HepG2 (cell line): ENCODE measurements around the gene SLC10A1. TPM values are rescaled to one million over a fixed set of nuclear protein-coding genes. Genes with fewer than 3 reads are reported as not detected.

Source experiments
- DDIT3 ChIP-seq: sonication (generic); formaldehyde crosslinking; IDR thresholded peaks from 2 replicates; pipeline ENCODE4 v1.4.0; 2020; ENCODE audit warnings: mild to moderate bottlenecking, missing genetic modification reagents
- ERF ChIP-seq: IDR thresholded peaks from 2 replicates; pipeline ENCODE4 v1.6.1; 2018; ENCODE audit warnings: missing biosample characterization, missing genetic modification reagents
- GLMP ChIP-seq: sonication (generic); formaldehyde crosslinking; IDR thresholded peaks from 2 replicates; pipeline ENCODE4 v1.9.0; 2021; ENCODE audit warnings: missing genetic modification reagents, mild to moderate bottlenecking, borderline replicate concordance
- HNF4G ChIP-seq, 2 experiments: sonication (generic) in 1 of 2; formaldehyde crosslinking in 1 of 2; IDR thresholded peaks; 2 replicates each; pipeline versions ENCODE4 v1.4.0 to v1.6.1; 2011 to 2020; ENCODE audit warnings: borderline replicate concordance in 2 of 2, low read depth in 2 of 2, mild to moderate bottlenecking in 2 of 2, low read length in 1 of 2, missing genetic modification reagents in 1 of 2, moderate library complexity in 1 of 2
- MBNL3 ChIP-seq: fragments of 250-450 bp; sonication (Bioruptor Pico); conservative IDR thresholded peaks from 2 replicates; pipeline ENCODE4 v1.8.0; 2022; ENCODE audit warnings: mild to moderate bottlenecking, inconsistent platforms
- PTBP1 ChIP-seq: fragments of 200-400 bp; formaldehyde crosslinking; IDR thresholded peaks from 2 replicates; pipeline ENCODE4 v1.6.1; 2018; ENCODE audit warnings: low read length, low read depth; ENCODE audit not compliant: poor library complexity, severe bottlenecking
- ZBTB1 ChIP-seq: sonication (generic); formaldehyde crosslinking; IDR thresholded peaks from 2 replicates; pipeline ENCODE4 v1.4.0; 2020; ENCODE audit warnings: missing genetic modification reagents, borderline replicate concordance
- ZBTB39 ChIP-seq: sonication (generic); formaldehyde crosslinking; IDR thresholded peaks from 2 replicates; pipeline ENCODE4 v1.5.0; 2020; ENCODE audit warnings: missing genetic modification reagents
- ZNF136 ChIP-seq: sonication (generic); formaldehyde crosslinking; IDR thresholded peaks from 2 replicates; pipeline ENCODE4 v1.8.1; 2022; ENCODE audit warnings: low read depth, mild to moderate bottlenecking, moderate library complexity, missing genetic modification reagents
- ZNF143 ChIP-seq: sonication (generic); formaldehyde crosslinking; IDR thresholded peaks from 2 replicates; pipeline ENCODE4 v1.4.0; 2020; ENCODE audit warnings: missing genetic modification reagents
- ZNF570 ChIP-seq: sonication (generic); formaldehyde crosslinking; IDR thresholded peaks from 2 replicates; pipeline ENCODE4 v1.4.0; 2020; ENCODE audit warnings: mild to moderate bottlenecking, missing genetic modification reagents, borderline replicate concordance
- polyA plus RNA-seq, 8 experiments: library from polyadenylated mRNA; depleted of rRNA in 3 of 8; stranded (reverse) in 7 of 8; unstranded in 1 of 8; fragments of >200 nt; fragmentation: Illumina TruSeq in 4 of 8; extraction: Trizol in 4 of 8; gene quantifications; 2 replicates each; pipeline versions ENCODE4 v1.2.1 to v1.2.3, GENCODE V29; 2011 to 2016; ENCODE audit warnings: low read depth in 4 of 8, missing spikeins in 1 of 8, mixed read lengths in 1 of 8; ENCODE audit not compliant: insufficient read depth in 1 of 8
- total RNA-seq, 5 experiments: library from RNA; depleted of rRNA; stranded (reverse); fragments of >200 nt; fragmentation: Illumina TruSeq; extraction: Trizol; gene quantifications; 2 replicates each; pipeline ENCODE4 v1.2.3, GENCODE V29; 2016; ENCODE audit warnings: low read depth in 1 of 5
- TF ChIP-seq, protein P1 (sequence below): sonication (generic); formaldehyde crosslinking; IDR thresholded peaks from 2 replicates; pipeline ENCODE4 v1.5.0; 2020; ENCODE audit warnings: mild to moderate bottlenecking, missing genetic modification reagents, moderate library complexity
- TF ChIP-seq, protein P2 (sequence below): sonication (generic); formaldehyde crosslinking; conservative IDR thresholded peaks from 2 replicates; pipeline ENCODE4 v1.8.0; 2022; ENCODE audit warnings: missing genetic modification reagents
- TF ChIP-seq, protein P3 (sequence below): sonication (generic); formaldehyde crosslinking; IDR thresholded peaks from 2 replicates; pipeline ENCODE4; 2020; ENCODE audit warnings: missing genetic modification reagents, mild to moderate bottlenecking, borderline replicate concordance
- TF ChIP-seq, protein P4 (sequence below): sonication (generic); formaldehyde crosslinking; IDR thresholded peaks from 2 replicates; pipeline ENCODE4 v1.4.0; 2020; ENCODE audit warnings: missing genetic modification reagents

SLC10A1 gene
- total and polyA plus RNA-seq, 2 of the 13 experiments (the other 11 are each of a cell fraction or from before 2014, with no cell fraction given) = 0.17 TPM; not detected in 1

GRCh38 chr14:69767369-69767999 lies 29.6 kb downstream of the SLC10A1 start (continued):
- TF ChIP-seq, protein P1, sequence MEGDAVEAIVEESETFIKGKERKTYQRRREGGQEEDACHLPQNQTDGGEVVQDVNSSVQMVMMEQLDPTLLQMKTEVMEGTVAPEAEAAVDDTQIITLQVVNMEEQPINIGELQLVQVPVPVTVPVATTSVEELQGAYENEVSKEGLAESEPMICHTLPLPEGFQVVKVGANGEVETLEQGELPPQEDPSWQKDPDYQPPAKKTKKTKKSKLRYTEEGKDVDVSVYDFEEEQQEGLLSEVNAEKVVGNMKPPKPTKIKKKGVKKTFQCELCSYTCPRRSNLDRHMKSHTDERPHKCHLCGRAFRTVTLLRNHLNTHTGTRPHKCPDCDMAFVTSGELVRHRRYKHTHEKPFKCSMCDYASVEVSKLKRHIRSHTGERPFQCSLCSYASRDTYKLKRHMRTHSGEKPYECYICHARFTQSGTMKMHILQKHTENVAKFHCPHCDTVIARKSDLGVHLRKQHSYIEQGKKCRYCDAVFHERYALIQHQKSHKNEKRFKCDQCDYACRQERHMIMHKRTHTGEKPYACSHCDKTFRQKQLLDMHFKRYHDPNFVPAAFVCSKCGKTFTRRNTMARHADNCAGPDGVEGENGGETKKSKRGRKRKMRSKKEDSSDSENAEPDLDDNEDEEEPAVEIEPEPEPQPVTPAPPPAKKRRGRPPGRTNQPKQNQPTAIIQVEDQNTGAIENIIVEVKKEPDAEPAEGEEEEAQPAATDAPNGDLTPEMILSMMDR = no peak
- TF ChIP-seq MBNL3 = no peak
- TF ChIP-seq, protein P2, sequence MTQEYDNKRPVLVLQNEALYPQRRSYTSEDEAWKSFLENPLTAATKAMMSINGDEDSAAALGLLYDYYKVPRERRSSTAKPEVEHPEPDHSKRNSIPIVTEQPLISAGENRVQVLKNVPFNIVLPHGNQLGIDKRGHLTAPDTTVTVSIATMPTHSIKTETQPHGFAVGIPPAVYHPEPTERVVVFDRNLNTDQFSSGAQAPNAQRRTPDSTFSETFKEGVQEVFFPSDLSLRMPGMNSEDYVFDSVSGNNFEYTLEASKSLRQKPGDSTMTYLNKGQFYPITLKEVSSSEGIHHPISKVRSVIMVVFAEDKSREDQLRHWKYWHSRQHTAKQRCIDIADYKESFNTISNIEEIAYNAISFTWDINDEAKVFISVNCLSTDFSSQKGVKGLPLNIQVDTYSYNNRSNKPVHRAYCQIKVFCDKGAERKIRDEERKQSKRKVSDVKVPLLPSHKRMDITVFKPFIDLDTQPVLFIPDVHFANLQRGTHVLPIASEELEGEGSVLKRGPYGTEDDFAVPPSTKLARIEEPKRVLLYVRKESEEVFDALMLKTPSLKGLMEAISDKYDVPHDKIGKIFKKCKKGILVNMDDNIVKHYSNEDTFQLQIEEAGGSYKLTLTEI = no peak
- no peak for TF ChIP-seq ZNF570
- no peak for TF ChIP-seq ZNF143 (CRISPR knock-in tag)
- no peak for TF ChIP-seq HNF4G (IDR thresholded peaks at IDR 0.05; ENCODE audit: borderline replicate concordance, low read depth, low read length)
- TF ChIP-seq HNF4G (CRISPR knock-in tag; IDR thresholded peaks at IDR 0.05; ENCODE audit: borderline replicate concordance, low read depth) = no peak
- TF ChIP-seq, protein P3, sequence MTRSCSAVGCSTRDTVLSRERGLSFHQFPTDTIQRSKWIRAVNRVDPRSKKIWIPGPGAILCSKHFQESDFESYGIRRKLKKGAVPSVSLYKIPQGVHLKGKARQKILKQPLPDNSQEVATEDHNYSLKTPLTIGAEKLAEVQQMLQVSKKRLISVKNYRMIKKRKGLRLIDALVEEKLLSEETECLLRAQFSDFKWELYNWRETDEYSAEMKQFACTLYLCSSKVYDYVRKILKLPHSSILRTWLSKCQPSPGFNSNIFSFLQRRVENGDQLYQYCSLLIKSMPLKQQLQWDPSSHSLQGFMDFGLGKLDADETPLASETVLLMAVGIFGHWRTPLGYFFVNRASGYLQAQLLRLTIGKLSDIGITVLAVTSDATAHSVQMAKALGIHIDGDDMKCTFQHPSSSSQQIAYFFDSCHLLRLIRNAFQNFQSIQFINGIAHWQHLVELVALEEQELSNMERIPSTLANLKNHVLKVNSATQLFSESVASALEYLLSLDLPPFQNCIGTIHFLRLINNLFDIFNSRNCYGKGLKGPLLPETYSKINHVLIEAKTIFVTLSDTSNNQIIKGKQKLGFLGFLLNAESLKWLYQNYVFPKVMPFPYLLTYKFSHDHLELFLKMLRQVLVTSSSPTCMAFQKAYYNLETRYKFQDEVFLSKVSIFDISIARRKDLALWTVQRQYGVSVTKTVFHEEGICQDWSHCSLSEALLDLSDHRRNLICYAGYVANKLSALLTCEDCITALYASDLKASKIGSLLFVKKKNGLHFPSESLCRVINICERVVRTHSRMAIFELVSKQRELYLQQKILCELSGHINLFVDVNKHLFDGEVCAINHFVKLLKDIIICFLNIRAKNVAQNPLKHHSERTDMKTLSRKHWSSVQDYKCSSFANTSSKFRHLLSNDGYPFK = peak; percentile 66; the same call in 1 of the 2 replicates
- no peak for TF ChIP-seq GLMP (CRISPR knock-in tag)
- TF ChIP-seq ZBTB1 (CRISPR knock-in tag) = no peak
- 0 out of 2 replicates have a peak, but pooled peaks have one; percentile 9 for TF ChIP-seq ZNF136 (CRISPR knock-in tag)
- no peak for TF ChIP-seq PTBP1
- TF ChIP-seq ZBTB39 (CRISPR knock-in tag) = no peak
- TF ChIP-seq ERF (CRISPR knock-in tag) = no peak; the same call in 1 of the 2 replicates
- TF ChIP-seq DDIT3 = no peak
- TF ChIP-seq, protein P4, sequence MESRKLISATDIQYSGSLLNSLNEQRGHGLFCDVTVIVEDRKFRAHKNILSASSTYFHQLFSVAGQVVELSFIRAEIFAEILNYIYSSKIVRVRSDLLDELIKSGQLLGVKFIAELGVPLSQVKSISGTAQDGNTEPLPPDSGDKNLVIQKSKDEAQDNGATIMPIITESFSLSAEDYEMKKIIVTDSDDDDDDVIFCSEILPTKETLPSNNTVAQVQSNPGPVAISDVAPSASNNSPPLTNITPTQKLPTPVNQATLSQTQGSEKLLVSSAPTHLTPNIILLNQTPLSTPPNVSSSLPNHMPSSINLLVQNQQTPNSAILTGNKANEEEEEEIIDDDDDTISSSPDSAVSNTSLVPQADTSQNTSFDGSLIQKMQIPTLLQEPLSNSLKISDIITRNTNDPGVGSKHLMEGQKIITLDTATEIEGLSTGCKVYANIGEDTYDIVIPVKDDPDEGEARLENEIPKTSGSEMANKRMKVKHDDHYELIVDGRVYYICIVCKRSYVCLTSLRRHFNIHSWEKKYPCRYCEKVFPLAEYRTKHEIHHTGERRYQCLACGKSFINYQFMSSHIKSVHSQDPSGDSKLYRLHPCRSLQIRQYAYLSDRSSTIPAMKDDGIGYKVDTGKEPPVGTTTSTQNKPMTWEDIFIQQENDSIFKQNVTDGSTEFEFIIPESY (CRISPR knock-in tag) = no peak
